D721Med (cell line): ENCODE data around the gene FAM81A.

Experiments
- DNase-seq: peaks from one replicate; pipeline ENCODE4 v3.0.0; 2011; ENCODE audit warnings: low spot score; ENCODE audit not compliant: insufficient read length
- FAIRE-seq: peaks from 2 replicates; lab custom pipeline; 2011; peaks lifted over from hg19 to GRCh38; lab: Jason Lieb, UNC
- CTCF ChIP-seq: IDR thresholded peaks from 2 replicates; pipeline ENCODE4 v1.5.1; 2012; ENCODE audit warnings: mild to moderate bottlenecking, control low read depth; ENCODE audit not compliant: insufficient read depth; ENCODE audit errors: missing control alignments

The FAM81A gene

GRCh38 chr15:59541750-59542149, 103.8 kb downstream of the FAM81A start:
- no peak for DNase-seq
- no peak for FAIRE-seq
- TF ChIP-seq CTCF: no peak

DNA sequence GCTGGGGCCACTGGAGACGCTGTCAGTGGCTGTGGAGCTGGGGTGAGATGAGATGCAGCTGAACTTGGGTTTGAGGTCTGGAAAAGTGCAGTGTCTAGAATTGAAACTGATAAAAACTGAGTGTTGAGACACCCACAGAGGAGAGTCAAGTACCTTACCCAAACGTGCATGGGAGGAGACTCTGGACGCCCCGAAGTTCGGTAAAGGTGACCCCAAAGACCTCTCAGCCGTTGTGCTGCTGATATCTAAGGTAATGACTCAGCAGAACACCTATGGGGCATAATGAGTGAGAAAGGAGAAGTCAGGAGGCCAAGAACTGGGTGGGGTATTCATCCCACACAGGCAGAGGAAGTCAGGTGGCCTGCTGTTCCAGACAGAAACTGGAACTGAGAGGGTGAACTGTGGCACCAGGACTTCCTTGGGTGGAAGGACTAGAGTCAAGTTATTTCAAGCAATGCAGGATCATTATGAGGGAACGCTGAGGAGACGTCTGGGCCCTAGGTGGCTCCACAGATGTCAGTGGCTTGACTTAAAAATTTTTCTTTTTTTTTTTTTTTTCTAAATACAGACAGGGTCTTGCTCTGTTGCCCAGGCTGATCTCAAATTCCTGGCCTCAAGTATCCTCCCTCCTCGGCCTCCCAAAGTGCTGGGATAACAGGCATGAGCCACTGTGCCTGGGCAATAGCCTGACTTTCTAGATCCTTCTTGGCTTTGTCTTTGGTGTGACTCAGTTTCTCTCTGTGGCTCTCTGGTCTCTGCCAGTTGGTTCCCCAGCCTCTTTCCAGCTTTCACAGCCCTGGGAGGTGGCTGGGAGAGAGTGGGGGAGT, 105.9 kb downstream of the FAM81A start:
- no peak for TF ChIP-seq CTCF
- FAIRE-seq (no peak), DNase-seq (no peak)

DNA sequence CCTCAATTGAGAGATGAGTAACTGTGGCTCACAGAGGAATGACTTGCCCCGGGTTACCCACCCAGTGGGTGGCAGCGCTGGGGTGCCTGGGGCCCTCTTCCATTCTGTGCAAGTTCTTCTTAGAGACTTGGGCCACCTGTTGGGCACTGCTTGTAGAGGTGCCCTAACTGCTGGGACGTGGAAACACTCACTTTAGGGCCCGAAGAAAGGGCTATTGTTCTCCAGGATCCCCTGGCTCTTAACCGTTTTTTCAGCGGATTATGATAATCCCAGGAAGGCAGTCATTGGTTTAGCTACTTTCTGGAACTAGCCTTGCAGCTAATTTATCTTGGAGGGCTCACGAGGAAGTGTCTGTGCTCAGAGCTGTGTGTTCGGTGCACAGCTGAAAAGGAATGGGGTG, 107.6 kb downstream of the FAM81A start:
- no peak for FAIRE-seq
- TF ChIP-seq CTCF: no peak

GRCh38 chr15:59548501-59549226, 110.7 kb downstream of the FAM81A start:
- FAIRE-seq (no peak), DNase-seq (no peak)
- TF ChIP-seq CTCF: no peak

More for the DNA sequence above, 107.6 kb downstream of the FAM81A start:
- no peak for DNase-seq

GRCh38 chr15:59549301-59550185, 111.6 kb downstream of the FAM81A start:
- no peak for TF ChIP-seq CTCF
- DNase-seq (no peak), FAIRE-seq (no peak)

GRCh38 chr15:59550530-59550929, 112.5 kb downstream of the FAM81A start:
- no peak for DNase-seq
- no peak for FAIRE-seq
- no peak for TF ChIP-seq CTCF
